GM23338 (cell line): Measurements from ENCODE around the gene COL21A1. TPM values are rescaled to one million over a fixed set of nuclear protein-coding genes. Genes with fewer than 3 reads are reported as not detected.
"Not testable (repeated sequence)": the region's sequence is repeated elsewhere in the genome, so short reads cannot be mapped to it uniquely, and the experiment has no call there.

Source experiments
- ATAC-seq: fragments of 200-7000 bp; cut with Tn5 transposase; 3 replicates; pipeline ENCODE4 v1.9.1; 2020
- DNase-seq: peaks from one replicate; pipeline ENCODE4 v3.0.0-alpha.2; 2015; ENCODE audit warnings: low spot score
- H2AFZ ChIP-seq: fragments of 200-600 bp; sonication (generic); 2 replicates; pipeline ENCODE4 v1.8.0; 2016; ENCODE audit warnings: antibody characterized with exemption, mild to moderate bottlenecking, moderate library complexity
- H3F3A ChIP-seq: fragments of 200-600 bp; sonication (generic); replicated peaks from 2 replicates; pipeline ENCODE4 v1.8.0; 2017; ENCODE audit warnings: antibody characterized with exemption, mixed run types, low read depth
- H3K27ac ChIP-seq: fragments of 200-600 bp; sonication (generic); 2 replicates; pipeline ENCODE4 v1.6.1; 2016; ENCODE audit warnings: low read depth
- H3K27me3 ChIP-seq: fragments of 200-600 bp; sonication (generic); 2 replicates; pipeline ENCODE4 v1.8.0; 2016; ENCODE audit warnings: mild to moderate bottlenecking, mixed run types, moderate library complexity; ENCODE audit not compliant: insufficient read depth
- H3K36me3 ChIP-seq: fragments of 200-600 bp; sonication (generic); 2 replicates; pipeline ENCODE4 v1.8.0; 2016; ENCODE audit warnings: mild to moderate bottlenecking; ENCODE audit not compliant: insufficient read depth
- H3K4me1 ChIP-seq: fragments of 200-600 bp; sonication (generic); 2 replicates; pipeline ENCODE4 v1.8.0; 2016; ENCODE audit warnings: mild to moderate bottlenecking, moderate library complexity; ENCODE audit not compliant: insufficient read depth
- H3K4me2 ChIP-seq: fragments of 200-600 bp; sonication (generic); 2 replicates; pipeline ENCODE4 v1.7.1; 2017; ENCODE audit warnings: mixed run types
- H3K4me3 ChIP-seq: fragments of 200-600 bp; sonication (generic); 2 replicates; pipeline ENCODE4 v1.6.1; 2016; ENCODE audit warnings: mixed run types
- H3K79me2 ChIP-seq: fragments of 200-600 bp; sonication (generic); replicated peaks from 2 replicates; pipeline ENCODE4 v1.8.0; 2017; ENCODE audit warnings: mild to moderate bottlenecking; ENCODE audit not compliant: insufficient read depth
- H3K9me2 ChIP-seq: fragments of 200-600 bp; sonication (generic); 2 replicates; pipeline ENCODE4 v1.8.0; 2017; ENCODE audit not compliant: insufficient read depth
- H4K20me1 ChIP-seq: fragments of 200-600 bp; sonication (generic); replicated peaks from 2 replicates; pipeline ENCODE4 v1.8.0; 2017; ENCODE audit warnings: mild to moderate bottlenecking; ENCODE audit not compliant: insufficient read depth
- H3K27ac Mint-ChIP-seq: 2 replicates; pipeline ENCODE4 v1.8.0; 2020; ENCODE audit warnings: inconsistent platforms, mild to moderate bottlenecking, moderate library complexity, mixed read lengths
- H3K27me3 Mint-ChIP-seq: 3 replicates; pipeline ENCODE4 v1.8.0; 2022; ENCODE audit warnings: low read depth, mild to moderate bottlenecking, moderate library complexity, mixed read lengths, inconsistent platforms; ENCODE audit not compliant: insufficient read depth, poor library complexity
- H3K36me3 Mint-ChIP-seq: 3 replicates; pipeline ENCODE4 v1.8.0; 2021; ENCODE audit warnings: low read depth, mild to moderate bottlenecking, inconsistent platforms, moderate library complexity, mixed read lengths
- H3K4me1 Mint-ChIP-seq: 3 replicates; pipeline ENCODE4 v1.8.0; 2020; ENCODE audit warnings: mild to moderate bottlenecking, inconsistent platforms, mixed read lengths
- H3K4me3 Mint-ChIP-seq: 3 replicates; pipeline ENCODE4 v1.8.0; 2021; ENCODE audit warnings: moderate library complexity, mild to moderate bottlenecking, inconsistent platforms, mixed read lengths
- H3K9me3 Mint-ChIP-seq: 3 replicates; pipeline ENCODE4 v1.8.0; 2020; ENCODE audit warnings: moderate library complexity, mild to moderate bottlenecking, inconsistent platforms, mixed read lengths
- CREB1 ChIP-seq: fragments of 250-450 bp; sonication (Bioruptor Pico); IDR thresholded peaks from 2 replicates; pipeline ENCODE4 v1.5.0; 2020; ENCODE audit warnings: low read depth, mild to moderate bottlenecking, moderate library complexity
- EZH2 ChIP-seq: fragments of 200-600 bp; sonication (generic); IDR thresholded peaks from one replicate; pipeline ENCODE4 v1.8.0; 2017; ENCODE audit warnings: antibody characterized with exemption, mild to moderate bottlenecking, low read depth; ENCODE audit not compliant: unreplicated experiment
- EZH2phosphoT487 ChIP-seq: fragments of 200-600 bp; sonication (generic); IDR thresholded peaks from one replicate; pipeline ENCODE4 v1.8.1; 2018; ENCODE audit warnings: antibody characterized with exemption; ENCODE audit not compliant: unreplicated experiment
- JUNB ChIP-seq: IDR thresholded peaks from one replicate; pipeline ENCODE4 v1.6.1; 2016; ENCODE audit warnings: antibody characterized with exemption; ENCODE audit not compliant: unreplicated experiment
- POLR2AphosphoS5 ChIP-seq: IDR thresholded peaks from 2 replicates; pipeline ENCODE4 v1.6.1; 2016; ENCODE audit warnings: antibody characterized with exemption, low read depth
- REST ChIP-seq: IDR thresholded peaks from one replicate; pipeline ENCODE4 v1.6.1; 2018; ENCODE audit warnings: antibody characterized with exemption; ENCODE audit not compliant: unreplicated experiment
- STAT1 ChIP-seq: IDR thresholded peaks from one replicate; pipeline ENCODE4 v1.6.1; 2016; ENCODE audit warnings: antibody characterized with exemption; ENCODE audit not compliant: unreplicated experiment
- ZNF114 ChIP-seq: fragments of 250-450 bp; sonication (Bioruptor Pico); IDR thresholded peaks from 2 replicates; pipeline ENCODE4 v1.5.0; 2020; ENCODE audit warnings: mild to moderate bottlenecking, moderate library complexity
- polyA plus RNA-seq: library from polyadenylated mRNA; unstranded; fragments of >200 nt; fragmentation: Nextera tagmentation; extraction: Ambion mirVana; gene quantifications from 2 replicates; pipeline ENCODE4 v1.2.1, GENCODE V29; 2016
- total RNA-seq: library from RNA; depleted of rRNA; stranded (reverse); fragments of >200 nt; shearing (Covaris generic); gene quantifications from 2 replicates; pipeline ENCODE4 v1.2.3, GENCODE V29; 2014

The COL21A1 gene
- total and polyA plus RNA-seq, 2 experiments from 2014 or later = 5.0 to 6.2 TPM

DNA sequence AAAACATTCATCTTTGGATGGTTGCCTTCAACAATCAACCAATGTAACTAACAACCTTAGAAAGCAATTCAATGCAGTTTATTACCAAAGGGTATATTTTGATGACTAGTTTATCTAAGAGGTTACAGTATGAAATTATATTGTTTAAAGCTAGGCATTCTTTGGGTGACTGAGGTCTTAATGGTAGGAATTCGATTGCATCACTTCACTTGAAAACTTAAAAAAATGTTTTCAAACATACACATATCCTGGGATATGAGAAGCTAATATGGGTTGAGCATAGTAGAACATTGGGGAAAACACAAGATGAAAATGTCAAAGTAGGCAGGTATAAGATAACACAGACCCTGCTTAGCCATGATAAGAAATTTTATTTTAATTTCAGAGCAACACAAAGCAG lies 227.4 kb downstream of the COL21A1 start (continued):
- TF ChIP-seq ZNF114 (CRISPR knock-in tag) (no peak), JUNB (no peak), CREB1 (CRISPR knock-in tag) (no peak)

DNA sequence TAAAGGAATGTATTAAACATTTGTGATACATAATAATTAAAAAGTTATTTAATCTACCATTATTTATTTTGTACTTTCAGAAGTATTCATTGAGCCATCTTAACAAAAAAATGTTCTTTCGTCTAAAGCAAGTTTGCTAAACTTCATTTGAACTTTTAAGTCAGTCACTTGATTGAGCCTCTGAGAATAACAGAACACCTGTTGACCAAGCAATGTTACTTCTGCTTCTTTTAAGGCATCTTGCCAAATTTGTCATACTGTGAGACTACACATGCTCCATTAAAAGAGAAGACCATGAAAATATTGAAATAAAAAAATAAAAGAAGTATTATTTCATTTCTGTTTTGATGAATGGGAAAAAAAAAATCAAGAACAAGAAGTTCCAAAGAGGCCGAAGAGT lies 230.2 kb downstream of the COL21A1 start:
- H3K27ac ChIP-seq = no peak overlapping the region
- no peaks in the 10 kb centered on the region for H3K79me2 ChIP-seq
- H3K4me3 Mint-ChIP-seq = no peak overlapping the region
- H2AFZ ChIP-seq = no peak overlapping the region
- H3K27me3 ChIP-seq = no peaks in the 10 kb centered on the region
- no peaks in the 10 kb centered on the region; the same call in 2 of the 3 replicates for H3K36me3 Mint-ChIP-seq
- H3K4me1 Mint-ChIP-seq = peaks cover 4% of the 10 kb centered on the region; the same call in 2 of the 3 replicates
- no peak overlapping the region for H3K4me3 ChIP-seq
- no peaks in the 10 kb centered on the region for H3K9me2 ChIP-seq
- no peaks in the 10 kb centered on the region for H4K20me1 ChIP-seq
- no peaks in the 10 kb centered on the region for H3F3A ChIP-seq
- H3K27ac Mint-ChIP-seq = no peak overlapping the region
- no peaks in the 10 kb centered on the region for H3K36me3 ChIP-seq
- H3K9me3 Mint-ChIP-seq = peaks cover 6% of the 10 kb centered on the region; the same call in 2 of the 3 replicates
- ATAC-seq = no peak
- peaks cover under 1% of the 10 kb centered on the region for H3K4me1 ChIP-seq
- no peak overlapping the region for H3K4me2 ChIP-seq
- no peak for TF ChIP-seq STAT1
- H3K27me3 Mint-ChIP-seq = peaks cover 4% of the 10 kb centered on the region
- DNase-seq = no peak

GRCh38 chr6:56014039-56014438 lies 233.3 kb downstream of the COL21A1 start:
- DNase-seq, H3K4me1 Mint-ChIP-seq, ATAC-seq, H2AFZ ChIP-seq, H3K9me3 Mint-ChIP-seq, H3K9me2 ChIP-seq, H3K27me3 Mint-ChIP-seq, H3K27me3 ChIP-seq, H3K4me2 ChIP-seq, H3K4me1 ChIP-seq, H3K36me3 ChIP-seq, H3K36me3 Mint-ChIP-seq, H3K27ac ChIP-seq, H4K20me1 ChIP-seq, H3K4me3 Mint-ChIP-seq, H3K79me2 ChIP-seq, H3K27ac Mint-ChIP-seq, H3F3A ChIP-seq, H3K4me3 ChIP-seq: not testable (repeated sequence)

DNA sequence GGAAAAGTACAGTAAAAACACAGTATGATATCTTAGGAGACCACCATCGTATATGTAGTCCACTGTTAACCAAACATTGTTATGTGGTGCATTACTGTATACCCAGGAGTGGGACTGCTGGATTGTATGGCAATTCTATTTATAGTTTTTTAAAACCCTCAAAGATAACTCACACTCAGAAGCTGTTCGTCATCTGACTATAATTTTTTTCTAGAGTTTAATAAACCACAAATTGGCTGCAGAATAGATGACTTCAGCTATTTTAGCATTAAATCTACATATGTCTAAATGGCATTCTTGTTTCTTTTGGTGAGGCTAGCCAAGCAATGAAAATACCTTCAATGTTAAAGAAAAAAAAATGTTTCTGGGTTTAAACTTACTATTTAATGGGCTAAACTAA lies 237.7 kb downstream of the COL21A1 start:
- Mint-ChIP-seq H3K4me1 (no peaks in the 10 kb centered on the region), H3K9me3 (0 out of 3 replicates have a peak, but pooled peaks cover under 1% of the 10 kb centered on the region), H3K4me3 (no peak overlapping the region), H3K36me3 (no peaks in the 10 kb centered on the region; the same call in 1 of the 3 replicates), H3K27me3 (peaks cover 3% of the 10 kb centered on the region), H3K27ac (no peak overlapping the region)
- Histone ChIP-seq H3K4me2 (no peak overlapping the region), H3K9me2 (no peaks in the 10 kb centered on the region; the same call in 1 of the 2 replicates), H3K36me3 (no peaks in the 10 kb centered on the region), H3K4me3 (no peak overlapping the region), H2AFZ (no peak overlapping the region), H3F3A (no peaks in the 10 kb centered on the region), H3K4me1 (no peaks in the 10 kb centered on the region), H3K27me3 (no peaks in the 10 kb centered on the region), H3K27ac (no peak overlapping the region), H4K20me1 (no peaks in the 10 kb centered on the region), H3K79me2 (no peaks in the 10 kb centered on the region)
- ATAC-seq = no peak
- DNase-seq = no peak
- no peak for TF ChIP-seq REST
- TF ChIP-seq POLR2AphosphoS5 = no peak
- TF ChIP-seq EZH2phosphoT487 = no peak
- TF ChIP-seq EZH2 = no peak
